A204.1 (cell line): ENCODE data around the gene S100A8.

ENCODE experiments used
- FAIRE-seq: peaks from 2 replicates; lab custom pipeline; 2012; peaks lifted over from hg19 to GRCh38; lab: Jason Lieb, UNC

S100A8 gene

DNA sequence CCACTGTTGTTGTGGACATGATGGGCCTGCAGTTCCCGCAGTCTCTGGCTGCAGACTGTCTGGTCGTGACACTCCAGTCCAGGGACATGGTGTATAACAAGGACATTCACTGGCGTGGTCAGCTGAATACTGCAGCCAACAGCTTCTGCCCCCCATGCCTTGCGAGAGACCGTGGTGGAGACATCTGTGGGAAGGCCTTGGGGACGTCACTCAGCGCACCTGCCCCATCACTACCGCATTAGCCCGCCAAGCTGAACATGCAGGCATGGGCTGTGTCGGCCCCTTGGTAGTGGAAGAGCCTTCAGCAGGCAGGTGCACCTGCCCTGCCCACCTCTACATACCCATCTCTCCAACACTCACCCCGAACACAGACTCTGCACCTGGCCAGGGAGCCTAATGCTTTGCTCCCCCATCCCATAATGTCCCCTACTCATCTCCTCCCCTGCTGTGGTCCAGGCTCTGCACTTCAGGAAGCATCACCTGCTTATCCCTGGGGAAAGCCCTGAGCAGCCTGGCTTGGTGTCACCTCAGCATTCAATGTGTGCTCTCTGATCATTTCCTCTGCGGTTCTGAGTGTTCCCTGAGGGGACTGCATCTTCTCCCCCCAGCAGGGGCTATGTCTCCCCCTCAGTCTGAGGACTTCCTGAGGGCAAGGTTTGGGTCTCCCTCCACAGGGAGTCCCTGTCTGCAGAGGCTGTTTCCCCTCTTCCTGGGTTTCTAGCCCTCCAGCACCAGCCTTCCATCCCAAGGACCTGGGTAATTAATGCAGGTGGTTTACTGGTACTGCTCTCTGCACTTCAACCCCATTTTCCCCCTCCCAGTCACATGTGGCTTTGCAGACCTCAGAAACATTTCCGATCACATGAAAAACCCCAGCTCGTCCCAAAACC, 45.4 kb downstream of the S100A8 start:
- no peak for FAIRE-seq

DNA sequence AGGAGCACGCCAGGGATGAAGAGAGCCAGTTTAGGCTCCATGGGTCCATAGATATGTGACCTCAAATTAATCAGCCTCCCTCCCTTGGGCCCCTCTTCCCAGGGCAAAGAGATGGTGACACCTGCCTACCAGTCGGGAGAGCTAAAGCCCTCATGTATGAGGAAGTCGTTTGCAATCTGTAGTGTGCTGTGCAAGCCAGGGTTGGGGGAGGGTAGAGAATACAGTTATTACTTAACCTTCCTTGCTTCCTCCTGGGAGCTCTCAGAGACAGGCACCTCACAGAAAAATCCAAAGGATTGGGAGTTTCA, 46.2 kb downstream of the S100A8 start:
- no peak for FAIRE-seq

DNA sequence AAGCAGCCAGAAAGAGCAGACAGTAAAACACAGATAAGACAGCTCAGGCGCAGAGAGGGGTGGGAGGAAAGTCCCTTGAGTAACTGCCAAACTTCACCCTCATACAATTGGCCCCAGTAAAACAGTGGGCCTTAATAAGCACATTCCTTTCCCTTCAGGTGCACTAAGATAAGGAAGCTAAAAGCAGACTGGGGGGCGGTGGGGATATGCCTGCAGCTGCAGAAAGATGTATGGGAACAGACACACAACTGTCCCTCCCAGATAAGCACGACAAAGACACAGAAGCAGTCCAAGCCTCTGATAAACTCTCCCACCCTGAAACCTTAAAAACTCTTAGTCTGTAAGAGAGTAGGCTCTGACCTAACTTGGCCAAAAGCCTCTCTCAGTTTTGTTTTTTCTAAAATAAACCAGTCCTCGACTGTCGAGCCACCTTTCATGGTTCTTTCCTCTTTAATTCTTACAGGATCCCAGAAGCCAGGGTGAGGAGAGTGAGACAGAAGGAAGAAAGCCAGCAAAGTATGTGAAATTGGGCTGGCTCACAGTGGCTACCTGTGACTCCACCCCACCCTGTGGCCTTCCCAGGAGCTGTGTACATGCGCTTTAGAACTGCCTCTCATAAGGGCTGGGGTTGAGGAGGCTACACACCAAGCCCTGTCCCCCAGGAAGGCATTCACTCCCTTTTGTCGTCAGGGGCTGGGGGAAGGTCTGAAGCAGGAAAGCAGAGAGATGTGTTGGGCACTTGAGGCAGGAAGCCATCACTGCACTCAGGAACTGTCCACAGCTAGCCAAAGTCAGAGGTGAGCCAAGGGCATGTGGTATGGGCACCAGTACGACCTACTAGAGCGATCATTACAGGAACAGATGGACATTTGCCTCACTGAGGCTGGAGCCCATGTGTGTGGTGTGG, 46.8 kb downstream of the S100A8 start:
- no peak for FAIRE-seq

DNA sequence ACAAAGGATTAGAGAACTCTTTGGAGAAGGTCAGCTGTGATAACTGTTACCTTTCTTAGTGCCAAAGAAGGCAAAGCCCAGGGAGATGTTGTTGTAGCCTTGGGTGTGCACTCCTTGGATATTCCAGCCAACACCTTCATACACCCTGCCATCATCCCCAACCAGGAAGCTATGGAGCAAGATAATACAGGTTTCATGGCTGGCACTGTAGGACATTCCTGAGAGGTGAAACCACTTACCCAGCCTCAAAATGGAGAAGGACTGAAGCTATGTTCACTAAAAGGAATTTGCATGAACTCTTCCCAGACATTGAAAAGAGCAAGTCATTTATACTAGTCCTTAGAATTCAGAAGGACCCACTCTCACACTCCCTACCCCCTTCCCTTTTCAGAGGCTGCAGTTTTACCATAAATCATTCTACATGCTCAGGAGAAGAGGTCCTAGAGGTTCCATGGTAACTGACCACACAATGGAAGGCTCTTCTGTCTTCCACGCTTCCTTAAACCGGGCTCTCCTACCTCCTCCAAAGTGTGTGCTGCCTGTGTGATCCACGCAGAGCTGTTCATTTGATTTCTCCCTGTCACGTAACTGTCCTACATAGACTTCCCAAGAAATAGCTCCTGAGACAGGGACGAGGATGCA, 47.7 kb downstream of the S100A8 start:
- no peak for FAIRE-seq

DNA sequence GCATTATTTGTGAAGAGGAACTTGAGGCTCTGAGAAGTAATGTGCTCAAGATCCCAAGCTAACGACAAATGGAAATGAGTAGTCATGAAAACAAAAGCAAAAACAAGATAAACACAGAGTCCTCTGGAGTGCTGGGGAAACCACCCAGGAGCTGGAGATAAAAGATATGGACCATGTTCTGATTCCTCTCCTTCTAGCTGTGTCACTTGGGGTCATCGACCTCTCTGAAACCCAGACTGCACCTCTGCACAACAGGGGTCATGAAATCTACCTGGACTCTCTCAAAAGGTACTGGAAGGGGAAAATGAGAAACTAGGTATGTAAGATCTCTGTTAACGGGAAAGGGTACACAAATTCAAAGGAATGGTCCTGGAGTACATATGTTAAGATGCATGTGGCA, 48.7 kb downstream of the S100A8 start:
- FAIRE-seq, result no peak

DNA sequence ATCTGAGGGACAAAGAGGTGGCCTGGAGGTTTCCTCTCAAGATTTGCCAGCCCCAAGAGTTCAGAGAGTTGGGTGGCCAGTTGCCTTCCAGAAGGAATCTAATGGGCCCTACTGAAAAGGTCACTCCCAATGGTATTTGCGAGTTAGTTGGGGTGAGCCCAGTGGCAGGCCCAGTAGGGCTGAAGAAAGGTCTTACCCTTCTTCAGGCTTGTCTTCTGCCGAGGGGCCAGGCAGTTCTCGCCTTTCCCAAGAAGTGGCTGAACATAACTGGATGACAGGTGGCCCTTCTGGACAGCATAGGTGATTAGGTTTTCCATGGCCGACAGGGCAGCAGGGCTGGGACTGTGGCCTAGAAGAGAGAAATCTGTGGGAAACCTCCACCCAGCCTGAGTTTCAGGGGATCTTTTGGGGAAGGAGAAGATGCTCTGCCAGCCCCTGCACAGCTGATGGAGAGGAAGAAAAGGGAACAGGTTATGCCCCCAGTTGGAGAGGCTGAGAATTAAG, 49.4 kb downstream of the S100A8 start:
- FAIRE-seq, result no peak

DNA sequence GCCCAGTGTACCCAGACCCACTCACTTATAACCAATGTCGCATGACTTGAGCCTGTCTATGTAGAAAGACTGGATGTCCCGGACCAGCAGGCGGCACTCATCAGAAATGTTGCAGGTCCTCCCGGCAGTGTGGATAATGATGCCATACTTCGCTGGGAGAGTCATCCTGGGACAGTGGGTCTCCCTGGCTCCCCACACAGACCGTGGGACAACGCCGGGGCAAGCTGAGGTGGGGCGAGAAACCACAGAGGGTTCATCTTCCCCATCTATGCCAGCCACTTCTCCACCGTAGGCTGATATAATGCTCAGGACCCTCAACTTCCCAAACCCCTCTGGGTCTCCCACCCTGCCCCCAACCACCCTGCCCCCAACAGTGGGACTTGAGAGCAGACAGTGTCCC, 50.5 kb downstream of the S100A8 start:
- no peak for FAIRE-seq
